LNCAP (cell line): Measurements from ENCODE around the gene SYPL1.

Source experiments
- TF ChIP-seq, protein P1 (sequence below): fragments of 450-650 bp; IDR thresholded peaks from 2 replicates; pipeline ENCODE4 v1.5.1; 2017; ENCODE audit warnings: mild to moderate bottlenecking

Gene SYPL1

DNA sequence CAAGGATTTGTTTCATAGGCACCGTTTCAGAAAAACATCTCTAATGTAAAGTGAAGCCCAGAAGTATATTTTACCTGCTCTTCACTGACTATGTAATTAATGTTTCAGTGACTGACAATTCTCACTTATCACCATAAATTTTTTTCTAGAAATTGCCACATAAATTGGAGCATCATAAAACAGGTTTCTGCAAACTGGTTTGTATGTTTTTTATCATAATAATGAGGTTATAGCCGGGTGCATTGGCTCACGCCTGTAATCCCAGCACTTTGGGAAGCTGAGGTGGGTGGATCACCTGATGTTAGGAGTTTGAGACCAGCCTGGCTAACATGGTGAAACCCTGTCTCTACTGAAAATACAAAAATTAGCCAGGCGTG, 39.4 kb downstream of the SYPL1 start:
- TF ChIP-seq, protein P1, sequence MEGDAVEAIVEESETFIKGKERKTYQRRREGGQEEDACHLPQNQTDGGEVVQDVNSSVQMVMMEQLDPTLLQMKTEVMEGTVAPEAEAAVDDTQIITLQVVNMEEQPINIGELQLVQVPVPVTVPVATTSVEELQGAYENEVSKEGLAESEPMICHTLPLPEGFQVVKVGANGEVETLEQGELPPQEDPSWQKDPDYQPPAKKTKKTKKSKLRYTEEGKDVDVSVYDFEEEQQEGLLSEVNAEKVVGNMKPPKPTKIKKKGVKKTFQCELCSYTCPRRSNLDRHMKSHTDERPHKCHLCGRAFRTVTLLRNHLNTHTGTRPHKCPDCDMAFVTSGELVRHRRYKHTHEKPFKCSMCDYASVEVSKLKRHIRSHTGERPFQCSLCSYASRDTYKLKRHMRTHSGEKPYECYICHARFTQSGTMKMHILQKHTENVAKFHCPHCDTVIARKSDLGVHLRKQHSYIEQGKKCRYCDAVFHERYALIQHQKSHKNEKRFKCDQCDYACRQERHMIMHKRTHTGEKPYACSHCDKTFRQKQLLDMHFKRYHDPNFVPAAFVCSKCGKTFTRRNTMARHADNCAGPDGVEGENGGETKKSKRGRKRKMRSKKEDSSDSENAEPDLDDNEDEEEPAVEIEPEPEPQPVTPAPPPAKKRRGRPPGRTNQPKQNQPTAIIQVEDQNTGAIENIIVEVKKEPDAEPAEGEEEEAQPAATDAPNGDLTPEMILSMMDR = no peak

DNA sequence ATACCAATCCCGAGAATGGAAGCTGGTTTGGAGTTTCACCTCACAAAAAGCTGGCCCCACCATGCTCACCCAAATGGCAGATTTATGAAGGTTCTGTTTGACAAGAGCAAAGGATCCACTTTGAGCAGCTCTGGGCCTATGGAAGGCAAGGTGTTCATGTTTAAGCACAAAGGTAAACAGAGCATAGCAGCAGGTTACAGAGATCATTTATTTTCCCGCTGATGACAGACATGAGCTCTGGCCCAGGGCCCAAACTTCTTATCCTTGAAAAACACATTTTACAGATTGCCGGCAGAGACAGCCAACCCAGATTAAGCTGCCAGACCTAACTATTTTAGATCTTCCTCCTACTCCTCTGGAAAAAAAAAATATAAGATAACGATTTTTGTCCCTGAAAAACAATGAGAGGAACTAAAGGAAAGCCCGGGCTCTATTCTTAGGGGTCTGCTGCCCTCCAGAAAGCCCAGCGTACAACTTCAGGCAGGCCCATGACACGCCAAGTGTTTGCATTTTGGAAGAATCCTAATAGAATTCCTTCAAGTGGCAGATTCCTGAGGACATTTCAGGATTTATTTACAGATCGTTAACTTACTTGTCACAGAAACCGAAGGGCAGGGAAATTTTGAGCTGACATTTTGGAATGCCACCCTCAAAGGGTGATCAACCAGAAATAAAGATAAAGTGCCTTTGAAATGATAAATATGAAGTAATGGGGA, 40.0 kb downstream of the SYPL1 start:
- TF ChIP-seq, protein P1 = no peak

DNA sequence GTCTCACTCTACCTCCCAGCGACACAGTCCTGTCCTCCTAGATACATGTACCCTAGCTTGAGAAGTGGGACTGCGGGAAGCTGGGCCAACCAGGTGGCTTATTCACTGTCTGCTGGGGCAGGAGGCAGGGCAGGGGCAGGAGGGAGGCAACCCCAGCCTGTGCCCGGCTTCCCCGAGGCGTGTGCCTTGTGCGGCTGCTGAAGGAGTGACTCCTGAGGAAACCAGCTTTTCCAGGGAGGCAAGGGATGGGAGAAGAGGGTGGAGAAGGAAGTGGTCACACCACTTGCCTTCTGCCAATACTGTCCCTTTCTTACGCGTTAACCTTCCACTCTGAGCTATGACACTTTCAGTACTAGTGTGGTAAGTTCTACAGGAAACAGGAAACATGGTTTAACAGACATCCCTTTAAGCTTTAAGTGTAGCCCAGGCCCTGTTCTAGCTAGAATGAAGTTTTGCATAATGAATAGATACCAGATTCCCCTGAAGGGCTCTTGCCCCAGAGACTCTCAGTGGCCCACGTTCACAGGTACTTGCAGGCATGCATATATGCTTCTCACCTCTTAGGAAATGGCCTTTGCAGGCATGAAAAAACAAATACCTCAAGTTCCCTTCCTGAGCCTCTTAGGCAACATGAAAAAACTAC, 40.6 kb downstream of the SYPL1 start:
- TF ChIP-seq, protein P1 = no peak

DNA sequence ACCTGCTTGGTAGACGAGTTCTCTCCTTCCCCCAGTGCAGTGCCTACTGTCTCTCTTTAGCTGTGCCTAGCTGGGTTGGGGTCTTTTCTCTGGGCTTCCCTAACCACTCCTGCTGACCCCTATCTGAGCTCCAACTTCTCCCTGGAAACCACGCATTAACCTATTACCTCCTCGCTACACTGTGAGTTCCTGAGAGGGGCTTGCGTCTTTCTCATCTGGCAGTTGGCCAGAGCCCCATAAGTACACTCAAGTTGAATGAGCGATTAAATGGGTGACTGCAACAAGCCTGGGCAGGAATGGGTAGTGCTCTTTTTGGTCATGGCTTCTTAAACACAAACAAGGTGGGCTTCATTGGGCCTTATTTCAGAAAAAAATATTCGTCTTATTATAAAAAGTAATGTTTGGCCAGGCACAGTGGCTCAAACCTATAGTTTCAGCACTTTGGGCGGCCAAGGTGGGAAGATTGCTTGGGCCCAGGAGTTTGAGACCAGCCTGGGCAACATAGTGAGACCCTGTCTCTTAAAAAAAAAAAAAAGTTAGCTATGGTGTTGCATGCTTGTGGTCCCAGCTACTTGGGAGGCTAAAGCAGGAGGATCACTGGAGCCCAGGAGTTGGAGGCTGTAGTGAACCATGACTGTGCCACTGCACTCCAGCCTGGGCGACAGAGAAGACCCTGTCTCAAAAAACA, 41.4 kb downstream of the SYPL1 start:
- TF ChIP-seq, protein P1 = no peak

DNA sequence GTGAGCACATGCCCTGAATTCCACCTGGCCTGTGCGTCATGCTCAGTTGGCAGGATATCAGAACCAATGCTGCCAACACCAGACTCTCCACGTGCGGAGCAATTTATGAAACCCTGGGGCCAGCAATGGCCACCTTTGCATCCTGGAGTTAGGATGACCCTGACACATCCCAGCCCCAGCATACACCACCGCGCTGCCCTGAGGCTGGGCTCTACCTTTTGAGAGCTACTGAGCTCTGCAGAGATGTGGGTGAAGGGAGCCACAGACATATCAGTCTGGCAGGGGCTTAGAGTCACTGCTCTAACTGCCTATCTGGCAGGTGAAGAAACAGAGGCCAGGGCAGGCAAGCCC, 41.9 kb downstream of the SYPL1 start:
- TF ChIP-seq, protein P1 = no peak

DNA sequence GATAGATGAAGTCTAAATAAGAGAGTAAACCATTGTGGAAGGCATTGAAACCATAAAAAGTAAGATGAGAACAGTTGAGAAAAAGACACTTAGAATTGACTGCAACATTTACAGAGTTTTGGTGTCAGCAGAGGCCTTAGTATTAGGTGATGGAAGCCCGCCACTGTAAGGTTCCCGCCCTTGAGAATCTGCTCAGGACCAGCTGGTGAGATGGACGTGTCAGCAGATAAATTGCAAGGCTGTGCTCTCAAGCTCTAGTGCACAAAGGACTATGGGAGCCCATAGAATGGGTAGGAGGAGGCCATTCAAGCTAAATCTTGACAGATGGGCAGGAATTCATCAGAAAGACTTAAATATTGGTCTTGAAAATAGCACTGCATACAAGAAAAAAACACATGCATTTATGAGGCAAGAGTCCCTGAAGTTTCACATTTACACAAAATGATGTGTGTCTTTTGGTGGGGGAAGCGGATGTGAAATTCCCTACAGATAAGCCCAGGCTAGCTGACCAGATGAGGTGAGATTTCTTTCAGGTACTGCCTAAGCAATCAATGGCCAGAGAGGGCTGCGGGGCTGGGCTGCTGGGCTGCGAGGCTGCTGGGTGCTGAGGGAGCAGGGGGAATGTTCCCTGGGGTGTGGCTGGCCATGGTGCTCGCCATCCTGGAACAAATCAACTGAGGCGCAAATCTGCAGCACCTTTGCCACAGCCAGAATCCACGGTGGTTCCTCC, 42.5 kb downstream of the SYPL1 start:
- TF ChIP-seq, protein P1 = no peak

DNA sequence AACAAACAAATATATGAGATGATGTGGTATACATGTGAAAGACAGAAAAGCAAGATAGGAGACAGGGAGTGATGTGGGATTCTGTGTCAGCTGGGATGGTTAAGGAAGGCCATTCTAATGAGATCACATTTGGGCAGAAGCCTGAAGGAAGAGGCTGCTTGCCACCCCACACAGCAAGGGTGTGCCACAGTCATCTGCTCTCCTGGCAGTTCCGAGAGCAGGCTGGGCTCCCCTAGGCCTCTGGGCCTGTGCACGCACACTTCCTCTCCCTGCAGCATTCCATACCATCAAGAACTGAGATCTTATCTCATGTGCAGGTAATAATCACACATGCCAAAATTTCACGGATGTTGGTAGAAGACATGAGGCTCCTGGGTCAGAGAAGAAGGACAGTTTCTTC, 43.1 kb downstream of the SYPL1 start:
- TF ChIP-seq, protein P1 = no peak
